Measurements from ENCODE around the gene PLAAT5.
"Not testable (repeated sequence)": the region's sequence is repeated elsewhere in the genome, so short reads cannot be mapped to it uniquely, and the experiment has no call there.

The PLAAT5 gene, protein sequence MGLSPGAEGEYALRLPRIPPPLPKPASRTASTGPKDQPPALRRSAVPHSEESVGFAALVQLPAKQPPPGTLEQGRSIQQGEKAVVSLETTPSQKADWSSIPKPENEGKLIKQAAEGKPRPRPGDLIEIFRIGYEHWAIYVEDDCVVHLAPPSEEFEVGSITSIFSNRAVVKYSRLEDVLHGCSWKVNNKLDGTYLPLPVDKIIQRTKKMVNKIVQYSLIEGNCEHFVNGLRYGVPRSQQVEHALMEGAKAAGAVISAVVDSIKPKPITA

GRCh38 chr11:63490551-63491239 is at the start of gene PLAAT5:
TSS of gene PLAAT5 (minus strand) at chr11:63491167. CDS start at chr11:63491034, 133 bp downstream.
- DNase-seq = peak; percentile 76

DNA sequence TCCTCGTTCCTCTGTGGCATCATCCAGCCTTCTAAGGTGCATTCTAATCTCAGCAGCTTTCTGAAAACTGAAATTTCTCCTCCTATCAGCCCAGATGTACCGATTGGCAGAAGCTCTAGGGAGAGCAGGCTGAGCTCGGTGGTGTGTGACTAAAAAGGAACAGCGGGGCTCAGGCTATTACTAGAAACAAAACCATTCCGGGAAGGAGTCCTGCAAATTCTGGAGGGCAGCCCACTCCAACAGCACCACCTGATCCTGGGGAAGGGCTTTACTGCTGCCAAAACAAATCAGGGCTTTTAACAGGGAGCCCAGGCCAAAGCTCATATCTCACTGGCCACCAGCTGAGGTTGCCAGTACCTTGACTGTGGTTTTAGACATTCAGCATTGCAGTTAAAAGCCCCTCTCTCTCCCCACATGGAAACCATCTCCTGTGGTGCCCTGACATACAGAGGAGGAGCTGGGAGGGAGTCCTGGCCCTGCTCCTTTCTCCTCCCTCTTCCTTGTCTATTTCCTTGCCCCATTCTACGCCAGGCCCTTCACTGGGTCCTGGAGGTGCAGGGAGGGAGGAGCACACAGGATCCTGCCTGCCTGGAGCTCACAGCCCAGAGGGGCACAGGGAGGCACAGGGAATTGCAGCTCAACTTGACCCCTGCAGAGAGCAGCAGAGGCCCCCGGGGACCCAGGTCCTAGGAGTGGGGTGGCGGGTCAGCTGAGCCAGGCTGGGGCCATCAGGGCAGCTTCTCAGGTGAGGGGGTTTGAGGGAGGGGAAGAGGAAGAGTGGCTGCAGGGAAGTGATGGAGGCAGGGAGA is 46.5 kb upstream of the PLAAT5 start:
- DNase-seq = no peak

- DNase-seq = no peak
Observed at GRCh38 chr11:63536669-63537292, 45.8 kb upstream of the PLAAT5 start, which contains the start of gene PLAAT4. TSS of gene PLAAT4 (plus strand) at chr11:63536808. CDS start at chr11:63536869, 61 bp downstream.

DNA sequence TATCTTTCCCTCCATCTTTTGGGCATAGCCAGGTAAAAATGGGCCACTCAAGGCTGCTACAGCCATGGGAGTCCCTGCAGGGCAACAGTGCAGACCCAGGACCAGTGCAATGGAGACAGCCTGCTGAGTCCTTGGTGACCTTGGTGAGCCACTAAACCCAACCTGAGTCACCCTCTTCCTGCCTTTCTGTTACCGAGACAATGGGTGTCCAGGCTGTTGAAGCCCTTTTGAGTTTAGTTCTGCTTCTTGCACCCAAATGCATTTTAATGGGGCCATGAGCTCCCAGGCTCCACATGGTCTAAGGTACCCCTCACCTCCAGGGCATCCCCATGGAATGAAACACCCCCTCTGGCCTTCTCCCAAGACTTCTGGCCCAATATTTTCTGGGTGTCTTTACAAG is 44.8 kb upstream of the PLAAT5 start:
- DNase-seq = no peak

DNA sequence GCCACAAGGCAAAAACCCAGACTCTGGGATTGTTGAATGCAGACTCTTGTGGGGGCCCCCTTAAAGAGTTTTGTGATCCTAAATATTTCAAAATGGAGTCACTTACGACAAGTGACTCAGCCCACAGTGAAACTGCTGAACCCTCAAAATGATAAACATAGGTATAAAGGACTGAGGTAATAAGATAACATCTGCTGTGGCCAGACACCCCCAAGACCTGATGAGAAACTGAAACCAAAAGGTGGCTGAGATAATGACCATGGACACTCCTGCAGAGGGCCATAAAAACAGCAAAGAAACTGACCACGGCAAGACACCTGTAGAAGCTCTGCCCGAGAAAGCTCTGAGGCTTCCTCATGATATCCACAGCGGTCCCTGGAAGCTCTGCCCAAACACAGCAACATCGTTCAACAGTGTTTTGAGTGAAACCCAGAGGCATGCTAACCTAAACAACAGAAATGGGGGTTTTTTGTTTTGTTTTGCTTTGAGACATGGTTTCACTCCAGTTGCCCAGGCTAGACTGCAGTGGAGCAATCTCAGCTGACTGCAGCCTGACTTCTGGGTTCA is 44.0 kb upstream of the PLAAT5 start:
- DNase-seq = no peak

DNA sequence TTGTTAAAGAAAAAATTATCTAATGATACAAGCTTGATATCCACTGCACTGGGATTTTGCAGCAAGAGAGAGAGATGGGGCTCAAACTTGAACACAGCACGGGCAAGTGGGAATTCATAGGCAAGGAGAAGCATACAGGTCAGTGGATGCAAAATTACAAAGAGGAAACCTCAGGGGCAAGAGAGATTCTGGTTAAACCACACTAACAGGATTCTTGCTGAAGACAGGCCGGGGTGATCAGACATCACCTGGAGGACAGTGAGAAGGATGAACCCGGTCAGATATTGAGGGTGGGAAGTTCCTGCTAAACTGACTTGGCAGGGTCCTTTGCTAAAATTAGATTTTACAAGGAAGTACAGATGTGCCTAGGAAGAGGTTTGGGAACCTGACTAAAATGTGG is 43.1 kb upstream of the PLAAT5 start:
- no peak for DNase-seq

DNA sequence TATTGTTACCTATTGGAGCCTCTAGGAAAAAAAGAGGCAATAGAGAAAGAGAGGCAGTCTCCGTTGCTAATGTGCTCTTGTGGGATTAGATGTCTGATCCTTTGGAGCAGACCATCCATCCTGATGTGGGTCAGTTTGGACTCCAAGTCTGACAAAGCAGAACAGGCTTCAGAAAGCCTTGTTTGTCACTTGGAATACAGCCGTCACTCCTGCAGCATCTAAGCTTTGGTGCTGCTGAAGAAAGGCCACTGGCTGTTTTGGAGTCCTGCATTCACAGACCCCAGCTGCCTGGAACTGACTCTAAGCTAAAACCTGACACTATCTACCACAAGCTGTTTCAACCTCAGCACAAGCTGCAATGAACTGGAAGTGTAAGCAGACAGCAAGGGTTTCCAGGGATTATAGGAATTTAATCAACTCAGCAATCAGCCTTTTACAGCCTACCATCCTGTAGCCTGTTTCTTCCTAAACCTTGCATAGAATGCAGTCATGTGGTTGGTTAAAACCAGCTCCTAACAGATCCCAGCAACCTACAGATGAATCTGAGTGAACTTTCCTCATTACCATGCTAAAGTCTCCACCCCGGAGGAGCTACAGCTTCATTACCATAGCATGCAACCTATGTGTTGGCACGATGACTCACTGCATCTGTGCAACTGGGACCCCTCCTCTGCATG is 42.0 kb upstream of the PLAAT5 start:
- peak; percentile 72 for DNase-seq

DNA sequence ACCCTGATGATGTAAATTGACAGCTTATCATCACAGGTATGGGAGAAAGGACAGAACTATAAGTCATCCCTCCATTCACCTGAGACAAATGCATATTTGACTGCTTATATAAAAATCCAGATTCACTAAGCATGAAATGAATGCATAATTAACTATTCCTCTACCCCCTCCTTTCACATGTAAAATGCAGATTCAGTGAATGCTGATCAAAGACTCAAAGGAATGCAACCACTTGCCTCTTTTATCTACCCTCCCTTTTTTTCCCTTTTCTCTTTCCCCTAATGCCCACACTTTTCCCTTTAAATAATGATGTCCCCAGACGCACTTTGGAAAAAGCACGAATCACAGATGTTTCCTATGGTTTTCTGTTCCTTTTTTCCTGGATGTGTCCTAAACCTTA is 41.1 kb upstream of the PLAAT5 start:
- no peak for DNase-seq

DNA sequence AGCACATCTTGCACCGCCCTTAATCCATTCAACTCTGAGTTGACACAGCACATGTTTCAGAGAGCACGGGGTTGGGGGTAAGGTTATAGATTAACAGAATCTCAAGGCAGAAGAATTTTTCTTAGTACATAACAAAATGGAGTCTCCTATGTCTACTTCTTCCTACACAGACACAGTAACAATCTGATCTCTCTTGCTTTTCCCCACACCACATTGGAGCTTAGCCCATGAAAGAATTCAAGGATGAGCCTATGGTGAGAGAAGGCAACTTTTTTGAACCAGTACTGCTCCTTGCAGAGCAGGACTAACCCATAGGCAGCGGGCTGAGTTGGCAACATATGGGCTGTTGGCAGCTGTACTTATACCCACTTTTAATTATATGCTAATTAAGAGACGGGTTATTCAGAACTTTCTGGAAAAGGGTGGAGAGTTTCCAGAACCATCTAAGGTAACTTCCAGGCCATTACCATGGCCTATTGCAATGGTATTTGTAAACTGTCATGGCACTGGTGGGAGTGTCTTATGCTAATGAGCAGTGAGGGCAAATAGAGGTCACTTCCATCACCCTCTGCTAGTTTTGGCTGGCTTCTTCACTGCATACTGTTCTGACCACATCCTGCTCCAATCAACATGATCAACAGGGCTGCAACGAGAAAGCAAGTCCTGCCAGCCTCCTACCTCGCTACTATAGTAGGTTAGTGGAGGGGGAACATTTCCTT is 40.3 kb upstream of the PLAAT5 start:
- peak; percentile 75 for DNase-seq

DNA sequence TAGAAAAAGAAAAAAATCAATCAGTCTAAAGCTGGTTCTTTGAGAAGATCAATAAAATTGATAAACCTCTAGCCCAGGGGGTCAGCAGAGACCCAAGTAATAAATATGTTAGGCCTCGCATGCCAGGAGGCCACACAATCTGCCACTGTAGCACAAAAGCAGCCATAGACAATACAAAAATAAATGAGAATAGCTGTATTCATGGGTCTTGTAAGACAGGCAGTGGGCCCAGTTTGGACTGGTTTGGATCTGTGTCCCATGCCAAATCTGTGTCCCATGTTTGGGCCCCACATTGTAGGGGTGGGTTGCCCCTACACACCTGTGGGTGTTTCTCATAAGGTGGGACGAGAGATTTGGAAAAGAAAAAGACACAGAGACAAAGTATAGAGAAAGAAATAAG is 39.1 kb upstream of the PLAAT5 start:
- no peak for DNase-seq

DNA sequence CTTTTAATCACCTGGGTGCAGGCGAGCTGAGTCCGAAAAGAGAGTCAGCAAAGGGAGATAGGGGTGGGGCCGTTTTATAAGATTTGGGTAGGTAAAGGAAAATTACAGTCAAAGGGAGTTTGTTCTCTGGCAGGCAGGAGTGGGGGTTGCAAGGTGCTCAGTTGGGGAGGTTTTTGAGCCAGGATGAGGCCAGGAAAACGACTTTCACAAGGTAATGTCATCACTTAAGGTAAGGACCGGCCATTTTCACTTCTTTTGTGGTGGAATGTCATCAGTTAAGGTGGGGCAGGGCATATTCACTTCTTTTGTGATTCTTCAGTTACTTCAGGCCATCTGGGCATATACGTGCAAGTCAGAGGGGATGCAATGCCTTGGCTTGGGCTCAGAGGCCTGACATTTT is 38.4 kb upstream of the PLAAT5 start:
- DNase-seq = not testable (repeated sequence)

DNA sequence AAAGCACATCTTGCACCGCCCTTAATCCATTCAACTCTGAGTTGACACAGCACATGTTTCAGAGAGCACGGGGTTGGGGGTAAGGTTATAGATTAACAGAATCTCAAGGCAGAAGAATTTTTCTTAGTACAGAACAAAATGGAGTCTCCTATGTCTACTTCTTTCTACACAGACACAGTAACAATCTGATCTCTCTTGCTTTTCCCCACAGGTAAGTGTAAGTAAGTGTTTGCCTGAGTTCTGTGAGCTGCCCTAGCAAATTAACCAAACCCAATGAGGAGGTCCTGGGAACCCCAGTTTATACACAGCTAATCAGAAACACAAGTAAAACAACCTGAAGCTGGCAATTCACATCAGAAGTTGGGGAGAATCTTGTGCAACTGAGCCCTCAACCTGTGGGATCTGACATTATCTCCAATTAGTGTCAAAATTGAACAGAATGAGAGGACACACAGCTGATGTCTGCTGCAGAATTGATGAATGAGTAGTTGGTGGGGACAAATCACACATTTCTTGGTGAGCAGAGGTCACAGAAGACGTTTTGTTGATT is 37.8 kb upstream of the PLAAT5 start:
- not testable (repeated sequence) for DNase-seq

GRCh38 chr11:63528156-63528555 is 37.2 kb upstream of the PLAAT5 start:
- DNase-seq = not testable (repeated sequence)

GRCh38 chr11:63527667-63528066 is 36.7 kb upstream of the PLAAT5 start:
- DNase-seq = no peak

- DNase-seq = no peak
Observed at GRCh38 chr11:63523151-63523550, 32.2 kb upstream of the PLAAT5 start.

GRCh38 chr11:63521896-63522295 is 30.9 kb upstream of the PLAAT5 start:
- DNase-seq = no peak

DNA sequence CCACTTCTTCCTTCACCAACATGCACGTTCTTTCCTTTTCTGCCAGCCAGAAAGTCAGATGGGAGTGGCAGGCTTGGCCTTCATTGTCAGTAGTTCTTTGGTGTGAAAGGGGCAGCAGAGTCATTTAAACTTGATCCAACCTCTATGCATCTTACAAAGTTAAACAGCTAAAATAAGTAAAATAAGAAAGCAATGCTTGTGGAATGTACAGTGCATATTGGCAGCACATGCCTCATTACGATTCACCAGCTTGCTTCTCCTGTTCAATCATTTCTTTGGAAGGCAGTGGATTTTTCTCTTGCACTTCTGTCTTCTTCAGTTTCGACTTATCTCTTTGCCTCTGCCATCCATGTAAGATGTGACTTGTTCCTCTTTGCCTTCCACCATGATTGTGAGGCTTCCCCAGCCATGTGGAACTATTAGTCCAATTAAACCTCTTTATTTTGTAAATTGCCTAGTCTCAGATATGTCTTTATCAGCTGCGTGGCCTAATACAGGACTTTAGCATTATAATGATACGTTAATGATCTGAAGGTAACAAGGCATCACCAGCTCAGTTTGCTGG is 29.7 kb upstream of the PLAAT5 start:
- peak; percentile 7 for DNase-seq

DNA sequence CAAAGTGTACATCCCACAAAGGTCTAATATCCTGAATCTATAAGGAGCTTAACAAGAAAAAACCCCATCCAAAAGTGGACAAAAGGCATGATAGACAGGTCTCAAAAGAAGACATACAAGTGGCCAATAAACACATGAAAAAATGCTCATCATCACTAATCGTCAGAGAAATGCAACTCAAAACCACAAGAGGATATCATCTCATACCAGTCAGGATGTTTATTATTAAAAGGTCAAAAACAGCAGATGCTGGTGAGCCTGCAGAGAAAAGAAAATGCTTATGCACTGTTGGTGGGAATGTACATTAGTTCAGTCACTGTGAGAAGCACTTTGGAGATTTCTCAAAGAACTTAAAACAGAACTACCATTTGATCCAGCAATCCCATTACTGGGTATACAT is 27.6 kb upstream of the PLAAT5 start:
- no peak for DNase-seq

DNA sequence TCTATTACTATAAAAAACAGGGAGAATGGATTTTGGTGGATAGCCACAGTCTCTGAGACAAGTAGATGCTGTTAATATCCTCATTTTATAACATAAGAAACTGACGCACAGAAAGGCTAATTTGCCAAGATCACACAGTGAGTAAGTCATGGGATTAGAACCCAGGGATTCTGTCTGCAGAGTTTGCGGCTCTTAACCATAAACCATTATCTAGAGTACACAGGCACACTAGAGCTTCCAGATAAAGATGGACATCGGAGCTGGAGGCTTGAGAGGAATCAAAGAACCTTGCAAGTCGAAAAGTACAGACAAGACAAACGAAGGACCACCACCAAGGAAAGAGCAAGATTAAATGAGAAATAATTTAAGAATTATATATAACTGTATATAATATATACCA is 26.2 kb upstream of the PLAAT5 start:
- DNase-seq = peak; percentile 10

DNA sequence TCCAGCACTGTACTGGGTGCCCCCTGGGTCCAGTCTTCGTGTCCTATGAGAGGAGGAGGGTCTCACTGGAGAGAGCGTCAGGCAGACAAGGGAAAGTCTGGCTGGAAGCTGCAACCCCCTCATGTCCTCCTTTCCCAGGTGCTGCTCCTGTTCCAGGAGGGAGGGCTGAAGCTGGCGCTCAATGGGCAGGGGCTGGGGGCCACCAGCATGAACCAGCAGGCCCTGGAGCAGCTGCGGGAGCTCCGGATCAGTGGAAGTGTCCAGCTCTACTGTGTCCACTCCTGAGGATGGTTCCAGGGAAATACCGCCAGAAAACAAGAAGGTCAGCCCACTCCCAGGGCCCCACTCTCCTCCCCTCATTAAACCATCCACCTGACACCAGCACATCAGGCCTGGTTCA is 25.1 kb upstream of the PLAAT5 start:
- DNase-seq = peak; percentile 43

DNA sequence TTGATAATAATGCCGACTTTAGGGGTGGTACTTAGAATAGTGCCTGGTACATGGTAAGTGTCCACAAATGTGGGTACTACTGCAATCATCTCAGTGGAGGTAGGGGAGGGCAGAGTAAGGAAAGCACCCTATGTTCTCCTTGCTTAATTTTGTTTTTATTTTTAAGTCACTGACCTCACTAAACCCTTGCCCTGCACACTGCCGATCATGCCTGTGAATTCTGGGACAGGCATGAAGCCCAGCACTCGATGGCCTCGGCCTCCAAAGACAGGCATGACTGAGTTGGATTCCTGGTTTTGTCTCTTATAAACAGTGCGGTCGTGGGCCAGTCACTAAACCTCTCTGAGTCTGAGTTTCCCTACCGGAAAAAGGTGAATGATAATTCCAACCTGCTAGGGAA is 21.8 kb upstream of the PLAAT5 start:
- peak; percentile 27 for DNase-seq

Measured in islet precursor cell (in vitro differentiated cells).